Measurements from ENCODE around the gene FYN. TPM values are rescaled to one million over a fixed set of nuclear protein-coding genes. Genes with fewer than 3 reads are reported as not detected.

FYN gene
- total and polyA plus RNA-seq, 2 donors from 2014 or later = 34.5 to 52.4 TPM

- intact Hi-C loops (cut with DNase I) = no loop called here
- FAIRE-seq = no peak
- Histone ChIP-seq H3K4me1 (ENCODE audit: control insufficient read depth in 2 of 3, insufficient read depth in 2 of 3, low read depth in 1 of 3, low read length in 3 of 3) (peaks cover 0 to 12% (median 5%) of the 10 kb centered on the region in 3 donors), H3K9me3 (ENCODE audit: control insufficient read depth in 2 of 3, insufficient read depth in 1 of 3, low read length in 3 of 3) (no peaks in the 10 kb centered on the region), H3K9ac (ENCODE audit: low read length in 3 of 3) (no peak overlapping the region), H3K4me3 (ENCODE audit: low read length in 3 of 3) (no peak overlapping the region), H3K27me3 (ENCODE audit: control insufficient read depth, insufficient read depth, low read length) (no peaks in the 10 kb centered on the region), H3K36me3 (ENCODE audit: control insufficient read depth in 2 of 3, insufficient read depth in 3 of 3, low read length in 3 of 3) (no peaks in the 10 kb centered on the region), H3K27ac (ENCODE audit: low read depth in 2 of 2, low read length in 2 of 2) (no peak overlapping the region)
- TF ChIP-seq CTCF (IDR thresholded peaks at IDR 0.05; ENCODE audit: borderline replicate concordance, extremely low read depth, insufficient read depth) = no peak
- DNase-seq = no peak
These were observed 26.5 kb downstream of the FYN start for GRCh38 chr6:111846492-111847409.

- DNase-seq = peak in 1 of 5 donors; percentile 40
- no peak for FAIRE-seq
- peaks cover 0 to 12% (median 5%) of the 10 kb centered on the region in 3 donors for H3K4me1 ChIP-seq (ENCODE audit: control insufficient read depth in 2 of 3, insufficient read depth in 2 of 3, low read depth in 1 of 3, low read length in 3 of 3)
- no peak overlapping the region for H3K9ac ChIP-seq (ENCODE audit: low read length in 3 of 3)
- no peak overlapping the region for H3K27ac ChIP-seq (ENCODE audit: low read depth in 2 of 2, low read length in 2 of 2)
- no peaks in the 10 kb centered on the region for H3K9me3 ChIP-seq (ENCODE audit: control insufficient read depth in 2 of 3, insufficient read depth in 1 of 3, low read length in 3 of 3)
- intact Hi-C loops (cut with DNase I) = no loop called here
- H3K27me3 ChIP-seq (ENCODE audit: control insufficient read depth, insufficient read depth, low read length) = no peaks in the 10 kb centered on the region
- no peaks in the 10 kb centered on the region for H3K36me3 ChIP-seq (ENCODE audit: control insufficient read depth in 2 of 3, insufficient read depth in 3 of 3, low read length in 3 of 3)
- H3K4me3 ChIP-seq (ENCODE audit: low read length in 3 of 3) = no peak overlapping the region
- no peak for TF ChIP-seq CTCF (IDR thresholded peaks at IDR 0.05; ENCODE audit: borderline replicate concordance, extremely low read depth, insufficient read depth)
These were observed 27.2 kb downstream of the FYN start for GRCh38 chr6:111846066-111846465.

GRCh38 chr6:111845441-111845871 is 27.8 kb downstream of the FYN start:
- H3K27ac ChIP-seq (ENCODE audit: low read depth in 2 of 2, low read length in 2 of 2) = no peak overlapping the region
- H3K36me3 ChIP-seq (ENCODE audit: control insufficient read depth in 2 of 3, insufficient read depth in 3 of 3, low read length in 3 of 3) = no peaks in the 10 kb centered on the region
- no peak for TF ChIP-seq CTCF (IDR thresholded peaks at IDR 0.05; ENCODE audit: borderline replicate concordance, extremely low read depth, insufficient read depth)
- DNase-seq = no peak
- intact Hi-C loops (cut with DNase I) = no loop called here
- H3K27me3 ChIP-seq (ENCODE audit: control insufficient read depth, insufficient read depth, low read length) = no peaks in the 10 kb centered on the region
- H3K4me3 ChIP-seq (ENCODE audit: low read length in 3 of 3) = no peak overlapping the region
- H3K9me3 ChIP-seq (ENCODE audit: control insufficient read depth in 2 of 3, insufficient read depth in 1 of 3, low read length in 3 of 3) = no peaks in the 10 kb centered on the region
- peaks cover 0 to 12% (median 5%) of the 10 kb centered on the region in 3 donors for H3K4me1 ChIP-seq (ENCODE audit: control insufficient read depth in 2 of 3, insufficient read depth in 2 of 3, low read depth in 1 of 3, low read length in 3 of 3)
- no peak overlapping the region for H3K9ac ChIP-seq (ENCODE audit: low read length in 3 of 3)
- no peak for FAIRE-seq
